Stimulated activated CD4-positive, alpha-beta T cell treated with anti-CD3 and anti-CD28 coated beads, Interleukin-4, amount 100 ng/mL, for 48 hours (primary cell): Measurements from ENCODE around the gene ADGRF1.
"Not testable (repeated sequence)": the region's sequence is repeated elsewhere in the genome, so short reads cannot be mapped to it uniquely, and the experiment has no call there.

ENCODE experiments used
- DNase-seq, 2 donors: peaks; one replicate each; pipeline ENCODE4 v3.0.0-alpha.2; 2020; ENCODE audit warnings: low read depth in 2 of 2

ADGRF1 gene

DNA sequence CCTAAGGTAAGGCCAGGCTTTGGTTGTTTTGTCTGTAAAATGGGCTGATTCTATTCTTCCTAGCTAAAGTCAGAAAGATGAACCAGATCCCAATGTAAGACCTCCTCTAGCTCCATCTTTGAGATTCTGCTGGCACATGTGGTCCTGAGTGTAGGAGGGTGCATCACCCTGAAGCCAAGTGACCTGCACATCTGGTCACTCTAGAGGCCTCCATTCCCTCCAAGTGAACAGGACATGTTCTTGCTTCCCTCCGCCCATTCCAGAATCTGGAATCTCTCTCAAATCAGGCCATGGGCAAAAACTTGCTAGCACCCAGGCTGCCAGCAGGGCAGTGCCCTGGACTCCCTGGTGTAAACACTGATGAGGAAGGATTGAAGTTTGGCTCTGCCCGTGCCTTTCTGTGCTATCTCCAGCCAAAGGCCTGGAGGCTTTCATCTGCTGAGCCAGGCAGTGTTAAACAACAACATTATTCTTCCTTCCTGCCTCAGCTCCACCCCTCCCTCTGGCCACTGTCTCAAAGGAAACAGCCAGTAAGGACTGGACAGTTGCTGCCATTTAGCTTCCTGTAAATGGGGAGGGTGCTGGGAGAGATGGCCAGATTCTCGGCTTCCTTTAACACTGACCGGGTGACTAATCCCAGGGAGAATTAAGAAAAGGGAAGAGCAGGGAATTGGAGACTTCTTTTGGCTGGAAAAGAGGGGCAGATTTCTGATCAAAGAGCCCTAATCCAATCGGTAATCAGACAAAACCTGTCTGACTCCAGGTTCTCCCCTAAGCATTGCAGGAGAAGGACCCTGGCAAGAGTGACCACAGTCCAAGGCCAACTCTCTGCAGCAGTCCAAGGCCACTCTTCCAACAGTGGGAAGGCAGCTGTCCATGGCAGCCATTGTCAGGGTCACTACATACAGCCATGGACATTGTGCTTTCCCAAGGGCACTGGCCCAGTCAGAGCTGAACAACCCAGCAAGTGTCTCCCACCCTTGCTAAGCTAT is 19.5 kb upstream of the ADGRF1 start:
- DNase-seq, result no peak

- DNase-seq, result no peak
Observed at GRCh38 chr6:47059216-47059885, 17.2 kb upstream of the ADGRF1 start.

GRCh38 chr6:47057830-47058540 is 15.9 kb upstream of the ADGRF1 start:
- no peak for DNase-seq

- no peak for DNase-seq
Observed at GRCh38 chr6:47056832-47057231, 14.7 kb upstream of the ADGRF1 start.

DNA sequence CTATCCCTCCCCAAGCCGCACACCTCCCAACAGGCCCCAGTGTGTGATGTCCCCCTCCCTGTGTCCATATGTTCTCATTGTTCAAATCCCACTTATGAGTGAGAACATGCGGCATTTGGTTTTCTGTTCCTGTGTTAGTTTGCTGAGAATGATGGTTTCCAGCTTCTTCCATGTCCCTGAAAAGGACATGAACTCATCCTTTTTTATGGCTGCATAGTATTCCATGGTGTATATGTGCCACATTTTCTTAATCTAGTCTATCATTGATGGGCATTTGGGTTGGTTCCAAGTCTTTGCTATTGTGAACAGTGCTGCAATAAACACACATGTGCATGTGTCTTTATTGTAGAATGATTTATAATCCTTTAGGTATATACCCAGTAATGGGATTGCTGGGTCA is 12.2 kb upstream of the ADGRF1 start:
- not testable (repeated sequence) for DNase-seq

- no peak for DNase-seq
Observed at GRCh38 chr6:47048638-47049037, 6.5 kb upstream of the ADGRF1 start.

DNA sequence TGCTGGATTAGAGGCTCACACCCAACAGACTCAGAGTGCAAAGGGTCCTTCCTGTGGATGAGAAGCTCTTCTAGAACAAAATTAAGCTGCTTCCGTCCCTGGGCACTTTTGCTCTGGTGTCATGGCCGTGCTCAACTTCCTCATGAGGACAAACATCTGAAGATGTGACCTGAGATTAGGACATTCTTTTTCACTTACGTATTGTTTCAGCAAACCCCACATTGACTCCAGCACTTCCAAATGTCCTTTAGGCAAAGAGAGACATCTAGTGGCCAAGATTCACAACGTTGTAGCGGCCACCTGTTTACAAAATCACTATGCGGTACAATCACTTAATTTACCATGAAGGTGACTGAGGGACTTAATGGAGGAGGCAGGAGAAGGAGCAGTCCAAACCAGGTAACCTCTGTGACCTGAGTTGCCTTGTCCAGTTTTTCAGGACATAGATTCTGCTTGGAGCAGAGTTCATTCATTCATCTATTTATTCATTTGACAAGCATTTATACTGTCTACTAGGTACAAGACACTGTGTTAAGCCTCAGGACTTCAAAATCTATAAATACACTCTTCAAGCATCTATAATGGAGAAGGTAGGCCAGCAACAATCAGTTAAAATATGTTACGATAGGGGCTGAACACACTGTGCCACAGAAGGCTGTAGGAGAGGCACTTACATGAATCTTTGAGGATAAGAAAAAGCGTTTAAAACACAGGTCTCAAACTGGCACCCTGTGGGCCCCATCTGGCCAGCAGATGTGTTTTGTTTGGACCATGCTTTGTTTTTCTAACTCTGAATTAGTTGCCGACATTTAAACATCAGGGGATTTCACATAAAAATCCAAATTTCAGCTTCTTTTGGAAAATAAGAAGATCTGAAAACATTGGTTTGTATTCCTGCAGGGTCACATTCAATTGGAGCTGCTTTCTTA is 5.6 kb upstream of the ADGRF1 start:
- peak; percentile 1 to 3 for DNase-seq

GRCh38 chr6:47047097-47047478 is 5.0 kb upstream of the ADGRF1 start:
- no peak for DNase-seq

DNA sequence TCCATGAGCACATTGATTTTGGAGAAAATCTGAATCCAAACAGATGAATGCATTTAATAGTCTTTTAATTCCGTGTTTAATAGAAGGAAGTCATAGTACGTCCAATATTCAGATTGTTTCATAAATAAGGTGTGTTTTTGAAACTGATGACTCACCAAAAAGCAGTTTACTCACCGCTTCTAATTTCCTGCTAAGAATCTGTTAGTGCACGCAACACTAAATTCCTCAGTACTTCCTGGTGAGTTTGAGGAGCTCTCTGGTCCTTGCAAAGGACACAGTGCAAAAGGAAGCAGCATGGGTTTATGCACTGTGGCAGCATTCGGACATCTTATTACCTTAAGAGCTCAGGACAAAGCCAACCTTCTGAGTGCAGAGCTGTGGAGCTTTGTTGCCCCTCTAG is 2.3 kb upstream of the ADGRF1 start:
- no peak for DNase-seq

DNA sequence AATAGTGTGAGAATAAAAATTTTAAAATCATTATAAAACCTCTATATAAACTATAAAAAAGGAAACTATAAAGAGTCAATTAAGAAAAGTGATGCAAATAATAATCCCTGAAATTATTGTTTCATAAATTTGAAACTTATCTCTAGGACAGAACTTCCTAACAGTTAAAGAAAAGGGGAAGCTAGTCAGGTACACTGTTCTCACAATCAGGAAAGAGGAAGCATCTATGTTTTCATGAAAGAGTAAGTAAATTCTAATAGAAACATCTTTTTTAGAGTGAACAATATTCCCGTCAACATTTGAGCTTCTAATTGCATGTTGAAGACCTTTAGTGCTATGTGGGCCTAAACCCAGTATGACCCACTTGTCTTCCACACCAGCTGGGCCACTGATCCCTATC is 1.2 kb upstream of the ADGRF1 start:
- DNase-seq, result no peak

GRCh38 chr6:47041741-47042140 is 391 bp downstream of the ADGRF1 start:
- no peak for DNase-seq

DNA sequence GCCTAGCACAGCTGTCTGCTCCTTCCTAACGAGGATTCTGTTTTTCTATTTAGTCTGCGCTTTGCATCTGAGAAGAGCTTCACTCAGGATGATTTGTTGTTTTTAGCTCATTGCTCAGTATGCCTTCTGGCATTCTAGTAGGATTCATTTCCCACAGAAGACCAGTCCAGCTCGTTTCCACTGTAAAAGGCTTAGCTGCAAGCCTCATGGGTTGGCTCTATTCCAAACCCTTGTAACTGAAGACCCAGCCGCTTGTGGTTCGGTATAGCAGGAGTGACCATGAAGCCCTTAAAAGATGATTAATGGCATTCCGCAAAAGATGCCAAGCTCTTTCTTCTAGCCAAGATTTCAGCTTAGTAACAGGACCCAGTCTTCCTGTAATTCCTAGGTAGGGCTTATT is 7.2 kb downstream of the ADGRF1 start:
- no peak for DNase-seq

DNA sequence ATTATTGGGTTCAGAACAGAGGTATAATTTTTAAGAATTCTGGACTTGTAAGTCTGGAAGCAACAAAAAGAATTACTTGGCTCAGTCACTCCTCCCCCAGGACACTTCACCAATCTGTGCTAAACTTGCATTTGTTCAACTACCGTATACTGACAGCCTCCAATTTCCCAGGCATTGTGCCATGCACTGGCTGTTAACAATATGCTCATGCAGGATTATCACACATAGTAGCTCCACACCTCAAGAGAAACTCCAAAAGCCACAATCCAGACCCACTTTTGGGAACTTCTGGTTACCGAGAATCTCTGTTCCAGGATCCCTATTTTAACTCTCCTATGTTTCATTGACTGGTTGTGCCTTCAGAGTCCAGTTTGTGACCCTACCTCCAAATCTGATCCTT is 7.7 kb downstream of the ADGRF1 start:
- no peak for DNase-seq

DNA sequence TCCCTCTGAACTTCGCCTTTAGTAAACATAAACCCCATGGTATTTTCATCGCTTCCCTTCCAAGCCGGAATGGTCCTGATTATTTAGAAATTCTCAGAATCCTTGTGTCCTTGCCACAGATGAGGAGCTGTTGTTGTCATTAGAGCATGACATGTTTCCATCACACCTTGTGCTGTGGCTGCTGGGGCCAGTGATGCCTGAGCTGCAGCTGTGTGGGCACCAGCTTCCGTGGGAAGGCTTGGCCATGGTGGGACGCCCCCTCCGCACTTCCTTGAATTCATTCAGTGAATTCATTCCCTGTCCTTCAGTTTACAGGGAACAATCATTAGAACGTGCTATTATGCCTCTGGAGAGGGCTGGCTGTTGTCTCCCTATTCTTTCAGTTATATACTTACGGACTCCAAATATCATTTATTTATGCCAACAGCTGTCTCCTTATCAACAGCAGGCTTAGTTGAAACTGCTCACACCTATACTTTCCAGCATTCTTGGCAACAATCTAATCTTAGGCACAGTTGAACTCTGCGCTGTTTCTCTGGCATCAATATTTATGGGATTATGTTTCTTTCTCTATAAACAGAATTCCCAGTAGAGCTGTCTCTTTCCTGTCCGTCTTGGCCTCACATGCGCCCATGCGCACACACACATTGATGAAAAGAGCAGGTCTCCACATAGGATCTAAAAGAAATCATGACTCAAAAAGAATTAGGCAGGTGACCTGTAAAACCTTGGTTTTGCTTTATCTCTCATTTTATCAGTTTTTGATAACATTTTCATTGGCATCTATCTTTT is 9.0 kb downstream of the ADGRF1 start:
- no peak for DNase-seq

DNA sequence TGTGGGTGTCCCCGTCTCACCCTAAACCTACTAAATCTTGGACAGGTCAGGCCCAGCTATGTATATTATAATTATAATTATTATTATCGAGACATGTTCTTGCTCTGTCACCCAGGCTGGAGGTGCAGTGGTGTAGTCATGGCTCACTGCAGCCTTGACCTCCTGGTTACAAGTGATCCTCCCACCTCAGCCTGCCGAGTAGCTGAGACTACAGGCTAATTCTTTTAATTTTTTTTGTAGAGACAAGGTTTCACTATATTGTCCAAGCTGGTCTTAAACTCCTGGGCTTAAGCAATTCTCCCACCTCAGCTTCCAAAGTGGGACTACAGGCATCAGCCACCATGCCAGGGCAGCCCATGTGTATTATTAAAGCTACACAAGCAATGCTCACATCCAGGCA is 10.5 kb downstream of the ADGRF1 start:
- no peak for DNase-seq

DNA sequence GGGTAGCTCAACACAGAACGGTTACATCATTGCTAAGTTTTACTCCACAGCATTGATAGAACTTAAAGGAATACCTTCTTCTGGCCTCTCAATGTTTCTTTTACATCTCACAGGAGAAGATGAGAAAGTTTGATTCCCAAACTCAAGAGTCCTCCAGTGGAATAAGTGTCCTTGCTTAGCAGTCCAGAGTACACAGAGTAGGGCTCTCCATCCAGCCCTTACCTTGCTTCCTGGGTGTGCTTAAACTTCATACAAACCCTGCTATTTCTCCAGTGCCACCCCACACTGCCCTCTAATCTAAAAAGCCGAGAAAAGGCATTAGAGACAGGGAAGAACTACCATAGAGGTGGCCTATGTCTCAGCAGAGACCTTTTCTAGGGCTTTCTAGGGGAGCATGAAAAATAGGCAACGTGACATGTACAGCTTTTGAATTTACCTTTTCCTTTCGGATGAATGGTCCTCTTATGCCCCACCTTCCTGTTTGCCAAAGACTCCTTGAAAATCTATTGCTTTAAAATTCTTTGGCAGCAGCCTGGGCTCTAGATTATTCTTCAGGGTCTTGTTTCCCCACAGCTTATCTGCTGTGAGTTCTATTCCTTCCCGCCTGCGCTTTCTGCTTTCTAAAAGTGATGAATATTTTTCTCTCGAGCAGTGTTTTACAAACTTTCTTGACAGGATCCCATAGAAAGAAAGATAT is 12.1 kb downstream of the ADGRF1 start:
- DNase-seq, result no peak

GRCh38 chr6:47028835-47029360 is 13.2 kb downstream of the ADGRF1 start:
- DNase-seq, result no peak

DNA sequence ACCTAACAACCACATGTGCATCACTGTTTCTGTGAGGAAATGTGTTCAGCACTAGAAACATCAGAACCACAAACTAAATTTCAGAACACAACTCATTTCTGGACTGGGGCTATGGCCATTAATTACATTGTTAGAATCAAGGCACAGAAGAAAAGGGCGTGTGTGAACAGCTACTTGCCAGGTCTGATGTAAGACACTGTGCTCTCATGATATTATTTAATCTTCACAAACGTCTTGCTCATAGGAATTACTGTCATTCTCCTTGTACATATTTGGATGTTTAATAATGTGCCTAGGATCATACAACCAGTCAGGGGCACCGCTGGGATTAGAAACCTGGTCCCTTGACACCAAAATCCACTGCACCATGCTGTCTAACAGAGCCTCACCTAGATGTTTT is 14.8 kb downstream of the ADGRF1 start:
- DNase-seq, result no peak

DNA sequence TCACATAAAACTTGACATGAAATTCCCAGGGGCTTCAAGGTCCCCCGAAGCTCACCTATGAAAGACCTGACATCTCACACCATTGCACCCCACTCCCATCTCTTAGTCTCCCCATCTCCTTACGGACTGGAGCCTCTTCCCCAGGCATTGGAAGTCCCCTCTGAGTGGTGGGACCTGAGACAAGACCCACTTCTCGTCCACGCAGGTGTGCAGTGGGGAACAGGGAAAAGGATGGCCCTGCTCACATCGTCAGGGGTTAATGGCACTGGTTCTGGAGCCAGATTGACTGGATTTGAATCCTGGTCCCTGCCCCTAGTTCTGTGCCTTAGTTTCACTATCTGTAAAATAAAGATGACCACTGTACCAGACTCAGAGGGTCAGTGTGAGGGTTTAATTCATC is 15.5 kb downstream of the ADGRF1 start:
- DNase-seq, result no peak

- DNase-seq, result no peak
Observed at GRCh38 chr6:47023573-47023972, 18.6 kb downstream of the ADGRF1 start.
